ENCODE measurements around the gene RPL14.

Gene RPL14

DNA sequence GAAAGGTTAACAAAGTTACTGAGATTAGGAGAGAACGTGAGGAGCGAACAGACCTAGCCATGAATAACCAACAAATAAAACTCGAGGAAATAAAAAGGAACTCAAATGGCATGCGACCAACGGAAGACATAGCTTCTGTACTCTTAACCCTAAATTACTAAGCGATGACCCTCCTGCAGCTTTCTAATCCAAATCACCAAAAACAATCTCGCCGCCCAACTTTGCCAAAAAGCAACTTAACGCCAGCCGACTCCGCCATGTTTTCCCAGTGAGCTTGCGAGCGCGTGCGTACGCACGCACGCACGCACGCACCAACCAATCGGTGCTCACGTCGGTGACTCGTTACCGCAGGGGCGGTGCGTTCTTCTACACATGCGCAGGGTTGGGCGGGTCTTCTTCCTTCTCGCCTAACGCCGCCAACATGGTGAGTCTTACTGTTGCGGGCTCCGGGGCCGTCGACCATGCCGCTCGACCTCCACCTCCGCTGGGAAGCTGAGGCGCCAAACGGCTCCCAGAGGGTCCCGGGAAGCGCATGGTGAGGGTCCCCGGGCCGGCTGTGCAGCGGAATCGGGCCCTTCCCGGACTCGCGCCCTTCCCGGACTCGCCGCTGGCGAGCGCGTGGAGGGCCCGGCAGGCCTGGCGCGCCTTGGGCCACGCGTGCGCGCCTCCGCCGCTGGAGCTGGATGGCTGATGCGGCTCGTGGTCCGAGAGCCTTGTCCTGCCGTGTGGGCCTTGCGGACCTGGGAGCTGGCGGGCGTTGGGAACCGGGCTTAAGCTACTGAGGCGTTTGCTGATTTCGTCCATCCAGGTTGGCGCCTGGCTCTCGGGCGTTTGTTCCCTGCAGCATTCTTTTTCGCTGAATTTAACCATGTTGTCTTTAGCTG, at the start of gene RPL14:
Gene RPL14 (plus strand): TSS at position 400 of the 884 bp plus-strand sequence. CDS start 133 bp downstream, at position 533.
- H3K9ac ChIP-seq (ENCODE audit: low read depth, low read length) = peak within 1 kb of the TSS; percentile 99
- H3K27ac ChIP-seq (ENCODE audit: low read length) = peak within 1 kb of the TSS; percentile 97

DNA sequence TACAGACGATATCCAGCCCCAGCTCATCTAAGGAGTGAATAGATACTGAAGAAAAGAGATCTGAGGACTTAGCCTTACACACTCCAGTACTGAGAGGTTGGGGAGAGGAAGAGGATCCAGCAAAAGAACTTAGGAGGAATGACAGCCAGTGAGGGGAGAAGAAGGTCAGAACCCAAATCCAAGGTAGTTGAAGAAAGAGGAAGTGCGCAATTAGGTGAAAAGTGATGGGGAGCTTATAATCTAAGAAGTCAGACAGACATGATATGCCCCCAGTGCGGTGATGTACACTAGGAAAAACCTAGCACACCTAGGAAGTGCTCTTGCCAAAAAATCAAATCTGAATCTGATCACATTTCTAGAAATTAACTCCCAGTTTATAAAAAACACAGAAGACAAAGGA, 49.5 kb upstream of the RPL14 start:
- Histone ChIP-seq H3K9ac (ENCODE audit: low read depth, low read length) (no peak overlapping the region), H3K4me3 (ENCODE audit: low read length) (no peak overlapping the region), H3K4me1 (ENCODE audit: insufficient read depth, low read length) (0 out of 2 replicates have a peak, but pooled peaks cover 3% of the 10 kb centered on the region), H3K27me3 (ENCODE audit: insufficient read depth, low read length) (no peaks in the 10 kb centered on the region), H3K36me3 (ENCODE audit: insufficient read depth, low read depth, low read length) (no peaks in the 10 kb centered on the region), H3K27ac (ENCODE audit: low read length) (no peak overlapping the region), H3K9me3 (ENCODE audit: insufficient read depth, low read depth, low read length) (no peaks in the 10 kb centered on the region)

More for the DNA sequence above, at the start of gene RPL14:
- Histone ChIP-seq H3K4me1 (ENCODE audit: insufficient read depth, low read length) (peaks cover 12% of the 10 kb centered on the region; the same call in 1 of the 2 replicates), H3K27me3 (ENCODE audit: insufficient read depth, low read length) (no peaks in the 10 kb centered on the region), H3K9me3 (ENCODE audit: insufficient read depth, low read depth, low read length) (no peaks in the 10 kb centered on the region), H3K4me3 (ENCODE audit: low read length) (peak within 1 kb of the TSS; percentile 100), H3K36me3 (ENCODE audit: insufficient read depth, low read depth, low read length) (peaks cover 46% of the 10 kb centered on the region)

DNA sequence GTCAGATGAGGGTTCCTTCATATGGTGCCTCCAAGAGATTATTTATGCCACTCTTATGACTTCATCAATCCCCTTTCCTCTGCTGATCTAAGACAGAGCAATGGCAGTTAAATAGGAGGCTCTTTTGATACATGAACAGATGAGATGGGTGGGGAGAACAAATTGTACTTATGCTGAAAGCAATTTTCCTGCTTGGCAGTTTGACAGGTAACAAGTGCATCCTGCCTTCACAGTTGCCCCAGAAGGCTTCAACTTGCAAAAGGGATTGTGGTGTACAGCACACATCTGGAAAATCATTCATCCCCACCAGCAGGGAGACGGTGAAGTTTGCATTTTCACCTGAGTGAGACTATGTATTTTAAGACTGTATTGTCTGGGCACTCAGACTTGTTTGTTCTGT, 42.9 kb upstream of the RPL14 start:
- H3K27ac ChIP-seq (ENCODE audit: low read length) = no peak overlapping the region

DNA sequence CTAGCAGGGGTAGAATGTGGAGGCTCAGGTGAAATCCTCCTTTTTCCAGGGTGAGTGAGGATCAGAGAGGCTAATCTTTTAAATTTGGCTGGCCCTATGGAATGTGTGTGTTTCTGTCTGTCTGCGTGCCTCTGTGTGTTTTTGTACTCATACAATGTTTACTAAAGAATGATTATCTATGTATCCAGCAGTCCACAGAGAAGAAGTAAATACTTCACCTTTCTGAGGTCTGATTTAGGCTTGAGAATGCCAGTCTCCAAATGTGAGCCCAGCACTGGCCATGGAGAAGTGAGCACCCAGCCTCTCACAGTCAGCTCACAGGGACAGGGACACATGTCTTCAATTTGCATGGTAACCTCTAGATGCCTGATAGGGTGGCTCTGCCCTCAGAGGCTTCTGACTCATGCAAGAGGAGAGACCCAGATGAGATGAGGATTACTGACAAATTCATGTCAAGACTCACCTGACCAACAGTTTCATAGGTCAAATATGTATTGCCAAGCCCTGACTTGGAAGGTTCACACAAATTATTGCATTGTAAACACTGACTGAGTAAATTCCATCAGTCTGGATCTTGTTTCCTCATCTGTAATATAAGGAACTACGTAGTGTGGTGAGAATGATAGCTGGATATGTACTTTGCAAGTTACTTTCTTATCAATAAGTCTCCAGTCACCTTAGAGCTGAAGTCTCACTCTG, 39.1 kb upstream of the RPL14 start:
- Histone ChIP-seq H3K4me1 (ENCODE audit: insufficient read depth, low read length) (no peaks in the 10 kb centered on the region), H3K36me3 (ENCODE audit: insufficient read depth, low read depth, low read length) (no peaks in the 10 kb centered on the region), H3K27me3 (ENCODE audit: insufficient read depth, low read length) (no peaks in the 10 kb centered on the region), H3K9ac (ENCODE audit: low read depth, low read length) (no peak overlapping the region), H3K9me3 (ENCODE audit: insufficient read depth, low read depth, low read length) (no peaks in the 10 kb centered on the region), H3K27ac (ENCODE audit: low read length) (no peak overlapping the region), H3K4me3 (ENCODE audit: low read length) (no peak overlapping the region)

More for the DNA sequence above, 42.9 kb upstream of the RPL14 start:
- H3K27me3 ChIP-seq (ENCODE audit: insufficient read depth, low read length) = no peaks in the 10 kb centered on the region
- no peaks in the 10 kb centered on the region for H3K36me3 ChIP-seq (ENCODE audit: insufficient read depth, low read depth, low read length)
- no peaks in the 10 kb centered on the region for H3K9me3 ChIP-seq (ENCODE audit: insufficient read depth, low read depth, low read length)
- no peaks in the 10 kb centered on the region for H3K4me1 ChIP-seq (ENCODE audit: insufficient read depth, low read length)
- no peak overlapping the region for H3K4me3 ChIP-seq (ENCODE audit: low read length)
- H3K9ac ChIP-seq (ENCODE audit: low read depth, low read length) = no peak overlapping the region

DNA sequence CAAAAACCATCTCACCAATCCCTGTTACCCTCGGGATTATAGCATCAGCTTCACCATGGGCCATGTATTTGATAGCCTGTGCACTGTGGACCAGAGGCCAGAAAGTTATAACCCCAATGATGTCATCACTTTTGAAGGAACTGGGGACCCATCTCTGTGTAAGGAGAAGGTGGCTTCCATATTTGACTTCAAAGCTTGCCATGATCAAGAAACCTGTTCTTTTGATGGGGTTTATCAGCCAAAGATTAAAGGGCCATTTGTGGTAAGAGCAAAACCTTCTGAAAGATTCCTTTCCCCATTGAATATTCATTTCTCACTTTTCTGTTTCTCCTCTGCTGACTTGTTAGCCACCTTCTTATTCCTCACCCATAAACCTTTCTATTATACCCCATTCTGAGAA, 34.3 kb upstream of the RPL14 start:
- H3K9me3 ChIP-seq (ENCODE audit: insufficient read depth, low read depth, low read length) = no peaks in the 10 kb centered on the region
- no peaks in the 10 kb centered on the region for H3K4me1 ChIP-seq (ENCODE audit: insufficient read depth, low read length)
- no peaks in the 10 kb centered on the region for H3K27me3 ChIP-seq (ENCODE audit: insufficient read depth, low read length)
- H3K9ac ChIP-seq (ENCODE audit: low read depth, low read length) = no peak overlapping the region
- no peaks in the 10 kb centered on the region for H3K36me3 ChIP-seq (ENCODE audit: insufficient read depth, low read depth, low read length)
- H3K27ac ChIP-seq (ENCODE audit: low read length) = no peak overlapping the region
- no peak overlapping the region for H3K4me3 ChIP-seq (ENCODE audit: low read length)

DNA sequence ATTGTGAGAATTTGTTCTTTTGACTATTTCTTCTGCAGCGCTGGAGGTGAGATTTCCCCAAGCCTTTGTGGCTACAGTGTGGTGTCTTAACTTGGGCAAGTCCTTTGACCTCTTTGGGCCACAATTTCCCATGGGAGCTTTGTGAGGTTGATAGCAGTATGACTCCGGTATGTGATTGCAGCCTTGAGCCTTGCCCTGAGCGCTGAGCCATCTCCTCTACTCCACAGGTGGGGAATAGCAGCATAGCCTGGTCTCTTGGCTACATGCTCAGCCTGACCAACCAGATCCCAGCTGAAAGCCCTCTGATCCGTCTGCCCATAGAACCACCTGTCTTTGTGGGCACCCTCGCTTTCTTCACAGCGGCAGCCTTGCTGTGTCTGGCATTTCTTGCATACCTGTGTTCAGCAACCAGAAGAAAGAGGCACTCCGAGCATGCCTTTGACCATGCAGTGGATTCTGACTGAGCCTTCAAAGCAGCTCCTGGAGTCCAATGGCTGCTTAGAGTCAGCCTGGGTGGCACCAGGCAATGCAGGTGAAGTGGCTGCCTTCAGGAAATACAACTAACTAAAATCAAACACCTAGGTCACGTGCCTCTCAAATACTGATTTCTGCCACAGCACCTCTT, 30.0 kb upstream of the RPL14 start:
- no peaks in the 10 kb centered on the region for H3K4me1 ChIP-seq (ENCODE audit: insufficient read depth, low read length)
- no peaks in the 10 kb centered on the region for H3K27me3 ChIP-seq (ENCODE audit: insufficient read depth, low read length)
- H3K9ac ChIP-seq (ENCODE audit: low read depth, low read length) = no peak overlapping the region
- no peaks in the 10 kb centered on the region for H3K9me3 ChIP-seq (ENCODE audit: insufficient read depth, low read depth, low read length)
- no peak overlapping the region for H3K27ac ChIP-seq (ENCODE audit: low read length)
- H3K36me3 ChIP-seq (ENCODE audit: insufficient read depth, low read depth, low read length) = no peaks in the 10 kb centered on the region
- H3K4me3 ChIP-seq (ENCODE audit: low read length) = no peak overlapping the region

DNA sequence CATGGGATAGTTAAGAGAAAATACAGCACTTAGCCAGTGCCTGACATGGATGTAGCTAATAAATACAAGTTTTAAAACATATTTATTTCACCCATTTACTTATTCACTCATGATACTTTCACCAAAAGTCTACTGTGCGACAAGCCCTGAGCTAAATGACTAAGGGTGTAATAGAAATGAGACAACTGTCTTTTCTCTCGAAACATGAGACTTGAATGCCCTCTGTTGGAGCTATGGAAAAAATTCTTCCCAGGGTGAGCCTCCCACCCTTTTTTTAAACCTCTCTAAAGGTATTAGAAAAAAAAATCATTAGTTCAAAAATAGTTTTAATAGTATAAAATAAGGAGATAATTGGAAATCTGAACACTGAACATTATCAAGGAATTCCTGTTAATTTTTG, 24.3 kb upstream of the RPL14 start:
- no peak overlapping the region for H3K27ac ChIP-seq (ENCODE audit: low read length)
- no peak overlapping the region for H3K4me3 ChIP-seq (ENCODE audit: low read length)

DNA sequence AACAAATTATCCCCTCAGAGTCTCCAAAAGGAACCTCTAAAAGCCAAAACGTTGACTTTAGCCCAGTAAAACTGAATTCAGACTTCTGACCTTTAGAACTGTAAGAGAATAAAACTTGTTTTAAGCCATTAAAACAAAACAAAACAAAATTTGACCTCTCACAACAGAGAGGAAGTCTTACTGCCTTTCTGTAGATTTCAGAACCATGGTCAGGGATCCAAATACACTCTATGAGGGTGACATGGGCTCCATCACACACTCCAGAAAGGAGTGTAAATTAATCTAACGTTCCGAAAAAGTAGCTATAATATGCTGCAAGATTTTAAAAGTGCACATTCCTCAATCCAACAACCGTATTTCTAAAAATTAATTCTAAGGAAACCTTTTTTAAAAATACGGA, 19.2 kb upstream of the RPL14 start:
- Histone ChIP-seq H3K27ac (ENCODE audit: low read length) (no peak overlapping the region), H3K36me3 (ENCODE audit: insufficient read depth, low read depth, low read length) (no peaks in the 10 kb centered on the region), H3K9me3 (ENCODE audit: insufficient read depth, low read depth, low read length) (no peaks in the 10 kb centered on the region; the same call in 1 of the 2 replicates), H3K4me3 (ENCODE audit: low read length) (no peak overlapping the region), H3K4me1 (ENCODE audit: insufficient read depth, low read length) (no peaks in the 10 kb centered on the region), H3K9ac (ENCODE audit: low read depth, low read length) (no peak overlapping the region), H3K27me3 (ENCODE audit: insufficient read depth, low read length) (no peaks in the 10 kb centered on the region)

More for the DNA sequence above, 24.3 kb upstream of the RPL14 start:
- Histone ChIP-seq H3K36me3 (ENCODE audit: insufficient read depth, low read depth, low read length) (no peaks in the 10 kb centered on the region), H3K27me3 (ENCODE audit: insufficient read depth, low read length) (no peaks in the 10 kb centered on the region), H3K4me1 (ENCODE audit: insufficient read depth, low read length) (no peaks in the 10 kb centered on the region), H3K9ac (ENCODE audit: low read depth, low read length) (no peak overlapping the region), H3K9me3 (ENCODE audit: insufficient read depth, low read depth, low read length) (no peaks in the 10 kb centered on the region; the same call in 1 of the 2 replicates)

DNA sequence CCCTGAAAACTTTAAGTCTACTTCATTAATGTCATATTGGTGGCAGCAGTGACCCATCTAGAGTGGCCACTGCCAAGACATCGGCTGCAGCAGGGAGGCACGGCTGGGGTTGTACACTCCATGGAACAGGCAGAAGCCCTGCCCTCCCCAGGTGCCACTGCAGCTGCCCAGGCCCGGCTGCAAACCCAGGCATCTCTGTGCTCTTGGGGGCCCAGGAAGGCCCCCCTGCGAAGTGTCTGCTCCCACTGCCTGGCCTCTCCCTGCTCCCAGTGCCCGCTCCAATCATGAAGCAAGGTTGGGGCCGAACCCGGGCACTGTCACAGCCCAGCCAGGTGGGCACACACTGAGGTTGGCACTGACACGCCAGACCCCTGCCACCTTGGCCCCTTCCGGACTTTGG, 12.1 kb upstream of the RPL14 start:
- Histone ChIP-seq H3K27me3 (ENCODE audit: insufficient read depth, low read length) (no peaks in the 10 kb centered on the region), H3K4me3 (ENCODE audit: low read length) (no peak overlapping the region), H3K27ac (ENCODE audit: low read length) (no peak overlapping the region), H3K9ac (ENCODE audit: low read depth, low read length) (no peak overlapping the region), H3K9me3 (ENCODE audit: insufficient read depth, low read depth, low read length) (no peaks in the 10 kb centered on the region), H3K4me1 (ENCODE audit: insufficient read depth, low read length) (no peaks in the 10 kb centered on the region), H3K36me3 (ENCODE audit: insufficient read depth, low read depth, low read length) (no peaks in the 10 kb centered on the region)

DNA sequence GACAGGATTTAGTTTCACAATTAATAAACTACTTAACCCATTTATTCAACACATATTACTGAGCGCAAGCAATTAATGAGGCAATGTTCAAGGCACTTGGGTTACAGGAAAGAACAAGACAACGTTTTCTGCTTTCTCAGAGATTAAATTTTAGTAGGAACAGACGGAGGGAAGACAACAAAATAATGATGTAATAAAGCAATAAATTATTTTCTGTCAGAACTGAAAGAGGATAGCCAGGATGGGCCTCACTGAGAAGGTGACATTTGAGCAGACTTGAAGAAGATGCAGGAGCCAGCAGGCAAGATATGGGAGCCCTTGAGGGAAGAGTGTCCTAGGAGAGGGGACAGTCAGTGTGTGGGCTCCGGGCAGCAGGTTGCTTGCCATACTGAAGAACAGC, 11.3 kb upstream of the RPL14 start:
- no peak overlapping the region for H3K4me3 ChIP-seq (ENCODE audit: low read length)
- no peak overlapping the region for H3K9ac ChIP-seq (ENCODE audit: low read depth, low read length)
- no peaks in the 10 kb centered on the region for H3K27me3 ChIP-seq (ENCODE audit: insufficient read depth, low read length)
- no peaks in the 10 kb centered on the region for H3K9me3 ChIP-seq (ENCODE audit: insufficient read depth, low read depth, low read length)
- H3K27ac ChIP-seq (ENCODE audit: low read length) = no peak overlapping the region
- H3K36me3 ChIP-seq (ENCODE audit: insufficient read depth, low read depth, low read length) = no peaks in the 10 kb centered on the region
- no peaks in the 10 kb centered on the region for H3K4me1 ChIP-seq (ENCODE audit: insufficient read depth, low read length)

DNA sequence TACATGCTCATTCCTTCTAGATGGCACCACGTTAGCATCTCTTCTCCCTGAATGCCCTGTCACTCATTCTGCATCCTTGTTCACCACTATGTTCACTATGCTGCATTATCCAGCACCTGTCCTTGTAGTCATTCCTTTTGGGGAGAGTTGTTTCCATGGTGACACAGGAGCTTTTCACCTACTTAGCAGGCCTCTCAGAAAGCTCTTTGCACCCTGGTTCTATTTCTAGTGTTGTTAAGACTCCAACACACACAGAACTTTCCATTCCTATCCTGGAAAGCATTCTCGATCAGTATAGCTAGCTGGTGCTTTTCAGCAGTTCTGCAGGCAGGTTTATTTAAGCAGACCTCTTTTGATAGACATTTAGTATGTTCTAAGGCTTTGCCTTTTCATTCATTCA, 6.7 kb upstream of the RPL14 start:
- no peaks in the 10 kb centered on the region for H3K36me3 ChIP-seq (ENCODE audit: insufficient read depth, low read depth, low read length)
- H3K4me3 ChIP-seq (ENCODE audit: low read length) = no peak overlapping the region
- no peaks in the 10 kb centered on the region for H3K9me3 ChIP-seq (ENCODE audit: insufficient read depth, low read depth, low read length)
- H3K4me1 ChIP-seq (ENCODE audit: insufficient read depth, low read length) = no peaks in the 10 kb centered on the region
- H3K27me3 ChIP-seq (ENCODE audit: insufficient read depth, low read length) = no peaks in the 10 kb centered on the region
- no peak overlapping the region for H3K9ac ChIP-seq (ENCODE audit: low read depth, low read length)
- no peak overlapping the region for H3K27ac ChIP-seq (ENCODE audit: low read length)
